Tibial artery (tissue), 4 donors: Measurements from ENCODE around the gene AMBP.

Experiments used
- DNase-seq, 2 donors: peaks; one replicate each; pipeline ENCODE4 v3.0.0-alpha.2; 2019
- H3K27ac ChIP-seq, 2 donors: fragments of 200-600 bp; sonication (generic) in 1 of 2; 1 replicate in 1 of 2; 2 replicates in 1 of 2; pipeline ENCODE4 v1.5.1; 2018 to 2019; ENCODE audit warnings: mild to moderate bottlenecking in 1 of 2
- H3K27me3 ChIP-seq, 2 donors: fragments of 200-600 bp; sonication (generic) in 1 of 2; one replicate each; pipeline versions ENCODE4 v1.5.1 to v1.6.0; 2016 to 2019
- H3K36me3 ChIP-seq, 3 donors: fragments of 200-600 bp; sonication (generic) in 2 of 3; one replicate each; pipeline ENCODE4 v1.5.1; 2016 to 2019; ENCODE audit warnings: mild to moderate bottlenecking in 2 of 3
- H3K4me1 ChIP-seq, 4 donors: fragments of 200-600 bp; sonication (generic) in 2 of 4; 1 replicate in 3 of 4; 2 replicates in 1 of 4; pipeline ENCODE4 v1.5.1; 2016 to 2019
- H3K4me3 ChIP-seq, 2 donors: fragments of 200-600 bp; sonication (generic) in 1 of 2; 1 replicate in 1 of 2; 2 replicates in 1 of 2; pipeline ENCODE4 v1.5.1; 2018 to 2019; ENCODE audit warnings: mild to moderate bottlenecking in 2 of 2
- H3K9me3 ChIP-seq, 3 donors: fragments of 200-600 bp; sonication (generic) in 1 of 3; one replicate each; pipeline ENCODE4 v1.5.1; 2016 to 2019
- CTCF ChIP-seq, 2 experiments: fragments of 200-600 bp in 1 of 2; fragments of 450-650 bp in 1 of 2; IDR thresholded peaks; one replicate each; pipeline ENCODE4 v1.5.1; 2017 to 2019; ENCODE audit warnings: antibody characterized with exemption in 2 of 2, mild to moderate bottlenecking in 1 of 2, moderate library complexity in 1 of 2
- intact Hi-C: fragments of 100-400 bp; cut with DNase I; formaldehyde crosslinking; loops from one replicate; pipeline ENCODE4 v1.15.0; 2023; ENCODE audit warnings: low total_unique reads

AMBP gene

GRCh38 chr9:114099669-114100270 is 21.7 kb upstream of the AMBP start:
- TF ChIP-seq CTCF (IDR thresholded peaks at IDR 0.05): no peak
- no peak overlapping the region for H3K4me3 ChIP-seq
- peaks cover 0 to 34% of the 10 kb centered on the region in 2 donors for H3K27me3 ChIP-seq
- H3K9me3 ChIP-seq: peaks cover 0 to 3% (median 0%) of the 10 kb centered on the region in 3 donors
- H3K27ac ChIP-seq: no peak overlapping the region
- peak in 1 of 2 donors; percentile 53 for DNase-seq
- H3K36me3 ChIP-seq: no peaks in the 10 kb centered on the region
- peaks cover 0 to 20% (median 10%) of the 10 kb centered on the region in 4 donors for H3K4me1 ChIP-seq
- intact Hi-C loops: no loop called here

GRCh38 chr9:114098936-114099668 is 21.0 kb upstream of the AMBP start, which contains the start of gene KIF12:
Gene KIF12, minus strand, starts transcription at chr9:114099292. Its CDS starts 16 bp downstream, at chr9:114099276.
- Histone ChIP-seq H3K36me3 (no peaks in the 10 kb centered on the region), H3K4me3 (peak within 1 kb of the TSS; percentile 35 to 54), H3K27me3 (peaks cover 0 to 36% of the 10 kb centered on the region in 2 donors), H3K4me1 (peaks cover 0 to 20% (median 10%) of the 10 kb centered on the region in 4 donors), H3K9me3 (peaks cover 0 to 3% (median 0%) of the 10 kb centered on the region in 3 donors), H3K27ac (no peak within 1 kb of the TSS)
- intact Hi-C loops: no loop called here
- TF ChIP-seq CTCF (IDR thresholded peaks at IDR 0.05): no peak
- DNase-seq: peak in 1 of 2 donors; percentile 48

- no peak for TF ChIP-seq CTCF (IDR thresholded peaks at IDR 0.05)
- Histone ChIP-seq H3K4me1 (peaks cover 0 to 20% (median 10%) of the 10 kb centered on the region in 4 donors), H3K27me3 (peaks cover 0 to 36% of the 10 kb centered on the region in 2 donors), H3K36me3 (no peaks in the 10 kb centered on the region), H3K9me3 (peaks cover 0 to 3% (median 0%) of the 10 kb centered on the region in 3 donors), H3K4me3 (peak overlapping the region; percentile 35 to 54), H3K27ac (no peak overlapping the region)
- peak in 1 of 2 donors; percentile 62 for DNase-seq
- intact Hi-C loops: no loop called here
Measured at GRCh38 chr9:114098021-114098935, 20.2 kb upstream of the AMBP start.

- Histone ChIP-seq H3K36me3 (no peaks in the 10 kb centered on the region), H3K9me3 (peaks cover 0 to 3% (median 0%) of the 10 kb centered on the region in 3 donors), H3K4me3 (peak overlapping the region; percentile 35 to 54), H3K4me1 (peaks cover 0 to 20% (median 10%) of the 10 kb centered on the region in 4 donors), H3K27me3 (peaks cover 0 to 38% of the 10 kb centered on the region in 2 donors), H3K27ac (no peak overlapping the region)
- no peak for TF ChIP-seq CTCF (IDR thresholded peaks at IDR 0.05)
- DNase-seq: peak in 1 of 2 donors; percentile 45
- intact Hi-C loops: no loop called here
Measured at GRCh38 chr9:114097613-114098020, 19.5 kb upstream of the AMBP start.
